Measurements from ENCODE around the gene ANP32E.
"Not testable (repeated sequence)": the region's sequence is repeated elsewhere in the genome, so short reads cannot be mapped to it uniquely, and the experiment has no call there.

ANP32E gene

DNA sequence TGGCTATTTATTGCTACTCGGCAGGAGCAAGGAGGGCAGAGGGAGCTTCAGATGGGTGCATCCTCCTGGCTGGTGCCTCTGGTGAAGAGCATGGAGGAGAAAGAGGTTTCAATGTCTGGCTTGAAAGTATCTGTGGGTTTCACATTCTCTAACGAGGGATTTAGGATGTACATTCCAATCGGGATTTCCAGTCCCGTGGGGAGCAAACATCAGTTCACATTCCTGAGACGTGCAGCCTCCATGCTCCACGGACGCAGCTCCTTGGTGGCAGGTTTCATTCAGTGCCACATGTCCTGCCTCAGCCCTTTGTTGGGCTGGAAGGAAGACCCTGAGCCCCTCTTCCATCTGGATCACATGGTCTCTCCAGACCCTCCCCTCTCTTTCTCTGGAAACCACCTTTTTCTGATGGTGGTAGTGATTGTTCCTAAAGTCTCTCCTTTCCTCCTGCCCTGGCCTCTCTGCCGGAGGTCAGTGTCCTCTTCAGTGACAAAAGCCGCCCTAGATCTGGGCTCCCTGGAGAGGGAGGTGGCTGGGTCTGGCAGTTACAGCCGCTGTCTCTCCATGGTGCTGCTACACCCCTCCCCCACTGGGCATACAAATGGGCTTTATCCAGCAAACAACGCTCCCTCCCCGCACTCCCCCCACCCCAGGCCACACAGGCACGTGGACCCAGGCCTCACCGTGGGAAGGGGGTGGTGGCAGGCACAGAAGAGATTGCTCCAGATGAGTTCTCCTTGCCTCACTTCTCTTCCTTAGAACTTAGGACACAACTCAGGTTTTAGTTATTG is 20.8 kb upstream of the ANP32E start:
- DNase-seq: no peak

DNA sequence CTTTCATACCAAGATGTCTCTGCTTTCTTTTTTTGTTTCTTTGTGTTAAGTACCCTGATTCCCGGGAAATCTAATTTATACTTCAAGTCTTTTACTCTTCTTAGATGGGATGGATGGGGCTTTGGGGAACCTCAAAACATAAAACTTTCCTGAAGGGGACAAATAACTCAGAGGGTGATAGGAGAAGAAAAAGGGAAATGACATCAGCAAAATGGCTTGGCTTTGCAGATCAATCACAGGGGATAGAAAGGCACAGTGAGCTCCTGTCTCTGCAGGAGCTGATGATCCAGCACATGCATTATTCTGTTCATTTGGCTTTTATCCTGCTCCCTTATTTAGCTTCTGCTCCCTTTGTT is 20.3 kb upstream of the ANP32E start:
- DNase-seq: no peak

DNA sequence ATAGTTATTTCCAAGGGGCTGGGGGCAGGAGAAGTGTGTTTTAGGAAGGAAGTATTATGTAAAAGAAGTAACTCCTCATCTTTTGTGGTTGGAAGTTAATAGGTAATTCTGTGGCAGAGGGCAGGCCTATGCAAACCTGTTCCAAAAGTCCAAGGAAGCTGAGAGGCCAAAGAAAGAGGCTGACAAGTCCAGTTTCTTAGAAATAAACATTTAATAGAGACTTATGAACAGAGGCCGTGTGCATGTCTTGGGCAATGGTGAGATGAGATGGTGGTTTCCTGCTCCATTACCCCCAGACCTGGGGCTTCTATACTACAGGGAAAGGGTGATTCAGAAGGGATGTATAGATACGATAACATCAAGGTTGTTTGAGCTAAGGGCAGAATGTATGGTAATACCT is 14.0 kb upstream of the ANP32E start:
- no peak for DNase-seq

DNA sequence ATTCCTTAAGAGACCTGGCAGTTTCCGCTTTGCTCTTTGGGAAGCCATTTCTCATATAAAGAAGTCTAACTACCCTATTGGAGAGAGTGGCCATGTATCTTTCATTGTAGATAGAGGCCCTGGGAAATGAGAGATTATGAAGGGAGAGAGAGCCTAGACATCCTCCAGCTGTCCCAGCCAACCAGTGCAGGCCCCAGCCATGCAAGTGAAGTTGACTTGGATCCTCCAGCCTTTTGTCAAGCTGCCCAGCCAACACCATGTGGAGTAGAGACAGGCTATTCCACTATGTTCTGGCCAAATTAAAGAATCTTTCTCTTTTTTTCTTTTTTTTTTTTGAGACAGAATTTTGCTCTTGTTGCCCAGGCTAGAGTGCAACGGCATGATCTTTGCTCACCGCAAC is 7.1 kb upstream of the ANP32E start:
- peak in 1 of 2 experiments; percentile 30 for DNase-seq

DNA sequence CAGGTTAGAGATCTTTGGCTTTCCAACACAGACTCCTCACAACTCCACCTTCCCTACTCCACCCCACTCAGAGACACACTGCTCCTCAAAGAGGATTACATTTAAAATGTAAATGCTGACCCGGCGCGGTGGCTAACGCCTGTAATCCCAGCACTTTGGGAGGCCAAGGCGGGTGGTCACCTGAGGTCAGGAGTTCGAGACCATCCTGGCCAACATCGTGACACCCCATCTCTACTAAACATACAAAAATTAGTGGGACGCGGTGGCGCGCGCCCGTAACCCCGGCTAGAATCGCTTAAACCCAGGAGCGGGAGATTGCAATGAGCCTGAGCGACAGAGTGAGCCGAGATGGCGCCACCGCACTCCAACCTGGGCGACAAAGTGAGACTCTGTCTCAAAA is 1.8 kb upstream of the ANP32E start:
- DNase-seq: no peak

DNA sequence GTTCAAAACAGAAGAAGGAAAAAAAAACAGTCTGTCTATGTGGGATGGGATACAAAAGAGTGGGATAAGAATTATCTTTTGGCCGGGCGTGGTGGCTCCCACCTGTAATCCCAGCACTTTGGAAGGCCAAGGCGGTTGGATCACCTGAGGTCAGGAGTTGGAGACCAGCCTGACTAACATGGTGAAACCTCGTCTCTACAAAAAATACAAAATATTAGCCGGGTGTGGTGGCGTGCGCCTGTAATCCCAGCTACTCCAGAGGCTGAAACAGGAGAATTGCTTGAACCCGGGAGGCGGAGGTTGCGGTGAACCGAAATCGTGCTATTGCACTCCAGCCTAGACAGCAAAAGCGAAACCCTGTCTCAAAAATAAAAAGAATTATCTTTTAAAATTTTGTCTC is 1.3 kb upstream of the ANP32E start:
- not testable (repeated sequence) for DNase-seq

DNA sequence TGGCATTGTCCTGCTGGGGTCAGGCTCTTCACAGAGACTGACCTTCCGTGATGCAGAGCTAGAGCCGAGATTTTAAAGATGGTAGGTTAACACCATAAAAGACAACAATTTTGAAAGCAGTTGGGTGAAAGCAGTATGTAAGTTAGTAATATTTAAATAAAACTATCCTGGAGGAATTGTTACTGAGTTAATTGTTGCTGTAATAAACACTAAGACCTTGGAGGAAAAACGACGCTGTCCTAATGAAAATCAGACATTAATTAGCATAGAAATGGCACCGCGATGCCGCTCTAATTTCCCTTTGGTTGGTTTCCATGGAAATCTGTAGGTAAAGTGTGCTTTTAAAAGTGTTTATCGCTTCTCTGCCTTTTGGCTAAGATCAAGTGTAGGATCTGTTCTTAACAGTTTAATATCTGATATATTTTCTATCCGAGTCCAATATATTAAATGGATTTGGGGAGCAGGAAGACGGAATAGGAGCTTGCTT is 745 bp upstream of the ANP32E start:
- no peak for DNase-seq

DNA sequence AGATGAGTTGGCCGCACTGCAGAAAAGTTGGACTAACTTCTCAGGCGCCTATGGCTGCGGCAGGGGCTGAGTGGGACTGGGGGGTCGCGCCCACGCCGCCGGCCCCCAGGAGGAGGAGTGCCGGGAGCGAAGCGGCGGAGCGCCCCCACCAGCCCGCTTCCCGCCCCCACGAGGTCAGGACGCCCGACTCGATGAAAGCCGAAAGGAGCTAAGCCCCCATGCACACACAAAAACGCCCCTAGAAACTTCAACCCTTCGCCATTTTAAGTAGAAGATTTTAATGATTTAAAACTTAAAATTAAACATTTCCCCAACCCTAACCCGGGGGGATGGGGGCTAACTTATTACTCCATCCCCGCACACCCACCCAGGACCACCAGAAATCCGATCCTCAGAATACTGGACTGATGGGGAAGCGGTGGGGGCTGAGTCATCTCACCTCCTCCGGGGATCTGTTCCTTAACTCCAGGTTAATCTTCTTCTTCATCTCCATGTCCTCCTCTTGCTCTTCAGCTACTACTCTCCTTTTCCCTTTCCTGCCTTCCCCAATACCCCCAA is 539 bp downstream of the ANP32E start:
- DNase-seq: no peak

DNA sequence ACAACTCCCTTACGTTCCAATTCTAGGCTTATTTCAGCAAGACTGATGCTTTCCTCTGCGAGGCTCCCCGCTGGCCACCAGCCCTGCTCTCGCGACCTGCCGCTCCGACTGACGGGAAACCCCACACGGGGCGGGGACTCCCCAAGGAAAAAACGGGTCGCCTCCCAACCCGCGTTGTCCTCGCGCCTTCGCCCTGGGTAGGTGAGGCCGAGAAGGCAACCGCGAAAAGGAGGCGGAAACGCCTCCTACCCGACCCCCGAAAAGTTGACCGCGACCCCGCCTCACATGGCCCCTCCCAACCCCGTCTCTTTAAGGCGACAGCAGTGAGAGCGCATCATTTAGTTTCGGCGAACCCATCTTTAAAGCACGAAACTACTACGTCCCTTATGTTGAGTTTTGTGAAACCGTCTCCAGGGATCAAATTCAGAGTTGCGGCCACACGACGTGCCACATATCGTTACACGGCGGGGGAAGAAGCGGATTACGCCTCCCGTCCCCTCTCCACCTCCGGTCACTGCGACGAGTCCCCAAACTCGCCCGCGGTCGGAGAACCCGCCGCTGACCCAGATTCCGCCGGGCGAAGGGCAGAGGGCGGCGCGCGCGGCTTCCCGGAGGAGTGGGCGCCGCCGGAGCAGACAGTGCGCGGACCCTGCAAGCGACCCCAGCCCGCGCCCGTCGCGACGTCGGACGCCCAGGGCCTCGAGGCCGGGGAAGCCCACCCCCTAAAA is 1.2 kb downstream of the ANP32E start:
- peak; percentile 39 to 75 for DNase-seq

DNA sequence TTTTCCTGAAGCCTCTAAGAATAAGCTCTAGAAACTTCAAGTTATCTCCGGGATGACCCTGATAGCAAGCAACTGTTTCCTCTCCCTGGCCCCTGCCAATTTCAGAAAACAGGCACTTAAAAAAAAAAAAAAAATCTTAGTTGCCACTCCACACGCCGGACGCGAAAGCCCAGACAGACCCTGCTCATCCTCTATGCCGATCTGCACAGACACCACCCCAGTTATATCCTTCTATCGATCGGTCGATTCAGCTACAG is 1.7 kb downstream of the ANP32E start:
- DNase-seq: no peak

DNA sequence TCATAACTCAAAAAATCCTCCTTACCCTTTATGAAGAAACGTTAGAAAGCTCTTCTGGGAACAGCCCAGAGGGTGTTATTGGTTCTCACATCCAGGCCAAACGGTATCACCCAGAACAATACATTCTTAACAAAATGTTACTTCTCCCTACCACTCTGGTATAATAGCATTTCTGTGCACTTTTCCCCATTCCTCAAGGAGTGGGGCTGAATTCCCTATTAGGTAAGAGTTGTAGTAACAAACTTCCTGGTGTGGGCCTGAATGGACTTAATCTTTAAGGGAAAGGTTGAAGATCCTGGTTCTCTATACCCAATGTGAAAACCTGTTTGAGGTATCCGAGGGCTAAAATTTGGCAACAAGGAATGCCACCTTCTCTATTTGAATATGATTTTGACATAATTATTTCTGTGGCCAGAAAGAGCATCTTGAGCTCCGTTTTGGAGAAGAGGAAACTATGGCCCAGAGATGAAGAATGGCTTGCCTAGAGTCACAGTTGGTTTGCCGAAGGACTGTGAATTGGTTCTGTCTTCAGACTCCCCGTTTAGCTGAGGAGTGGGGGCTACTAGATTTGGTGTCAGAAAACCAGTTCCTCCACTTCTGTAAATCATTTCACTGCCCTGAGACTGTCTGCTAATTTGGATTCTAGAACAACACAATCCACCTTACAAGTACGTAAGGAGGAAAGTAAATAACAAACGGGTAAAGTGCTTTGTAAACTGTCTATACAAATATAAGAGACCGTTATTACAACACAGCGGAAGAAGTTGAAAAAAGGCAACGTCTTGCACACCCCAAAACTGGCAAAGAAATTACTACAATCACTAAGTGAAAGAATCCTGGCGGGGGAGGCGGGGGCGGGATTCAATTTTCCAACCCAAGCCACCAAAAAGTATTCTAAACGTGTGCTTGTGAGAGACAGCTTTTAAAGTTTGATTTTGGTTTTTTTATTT is 2.3 kb downstream of the ANP32E start:
- no peak for DNase-seq

DNA sequence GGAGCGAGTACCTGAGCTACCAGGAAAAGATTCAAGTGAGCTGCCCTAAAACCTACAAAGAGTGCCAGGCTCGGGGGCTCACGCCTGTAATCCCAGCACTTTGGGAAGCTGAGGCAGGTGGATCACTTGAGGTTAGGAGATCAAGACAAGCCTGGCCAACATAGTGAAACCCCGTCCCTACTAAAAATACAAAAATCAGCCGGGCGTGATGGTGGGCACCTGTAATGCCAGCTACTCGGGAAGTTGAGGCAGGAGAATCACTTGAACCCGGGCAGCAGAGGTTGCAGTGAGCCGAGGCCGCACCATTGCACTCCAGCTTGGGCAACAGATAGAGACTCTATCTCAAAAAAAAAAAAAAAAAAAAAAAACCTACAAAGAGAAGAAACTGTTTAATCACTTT is 3.0 kb downstream of the ANP32E start:
- DNase-seq: not testable (repeated sequence)

DNA sequence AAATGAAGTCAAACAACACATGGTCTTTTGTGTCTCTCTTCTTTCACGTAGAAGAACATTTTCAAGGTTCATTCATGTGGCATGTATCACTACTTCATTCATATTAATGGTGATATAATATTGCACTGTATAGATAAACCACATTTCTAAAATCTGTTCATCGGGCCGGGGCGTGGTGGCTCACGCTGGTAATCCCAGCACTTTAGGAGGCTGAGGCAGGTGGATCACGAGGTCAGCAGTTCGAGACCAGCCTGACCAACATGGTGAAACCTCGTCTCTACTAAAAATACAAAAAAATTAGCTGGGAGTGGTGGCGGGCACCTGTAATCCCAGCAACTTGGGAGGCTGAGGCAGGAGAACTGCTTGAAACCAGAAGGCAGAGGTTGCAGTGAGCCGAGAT is 7.7 kb downstream of the ANP32E start:
- not testable (repeated sequence) for DNase-seq

DNA sequence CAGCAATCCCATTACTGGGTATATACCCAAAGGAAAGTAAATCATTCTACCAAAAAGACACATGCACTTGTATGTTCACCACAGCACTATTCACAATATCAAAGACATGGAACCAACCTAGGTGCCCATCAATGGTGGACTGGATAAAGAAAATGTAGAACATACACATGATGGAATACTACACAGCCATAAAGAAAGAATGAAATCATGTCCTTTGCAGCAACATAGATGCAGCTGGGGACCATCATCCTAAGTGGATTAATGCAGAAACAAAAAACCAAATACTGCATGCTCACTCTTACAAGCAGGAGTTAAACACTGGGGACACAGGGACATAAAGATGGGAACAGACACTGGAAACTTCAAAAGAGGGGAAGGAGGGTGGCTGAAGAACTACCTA is 8.7 kb downstream of the ANP32E start:
- no peak for DNase-seq

DNA sequence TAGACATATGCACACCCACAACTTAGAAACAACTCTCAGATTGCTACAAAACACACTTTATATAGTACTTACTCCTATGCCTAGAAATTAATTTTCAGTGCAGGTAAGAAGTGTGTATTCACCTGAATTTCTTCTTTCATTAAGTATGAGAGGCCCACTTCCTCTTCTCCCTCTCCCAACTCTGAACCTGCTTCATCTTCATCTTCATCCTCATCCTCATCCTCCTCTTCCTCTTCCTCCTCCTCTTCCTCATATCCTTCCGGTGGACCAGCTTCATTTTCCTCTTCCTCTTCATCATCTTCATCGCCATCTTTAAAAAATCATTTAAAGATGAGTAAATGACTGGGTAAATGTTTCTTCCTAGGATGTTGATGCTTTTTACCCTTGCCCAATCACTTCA is 9.4 kb downstream of the ANP32E start:
- no peak for DNase-seq

DNA sequence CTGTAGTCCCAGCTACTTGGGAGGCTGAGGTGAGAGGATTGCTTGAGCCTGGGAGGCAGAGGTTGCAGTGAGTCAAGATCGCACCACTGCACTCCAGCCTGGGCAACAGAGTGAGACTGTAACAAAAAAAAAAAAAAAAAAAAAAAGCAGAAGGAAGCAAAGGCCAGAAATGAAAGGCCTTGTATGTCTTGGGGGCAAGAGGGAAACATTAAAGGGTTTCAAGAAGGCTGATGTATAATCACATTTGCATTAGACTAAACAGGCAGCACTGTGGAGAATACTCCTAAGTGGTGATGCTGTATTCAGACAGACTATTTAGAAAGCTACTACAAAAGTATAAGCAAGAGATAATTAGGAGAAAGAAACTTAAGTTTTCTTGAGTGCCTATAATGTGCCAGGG is 10.4 kb downstream of the ANP32E start:
- DNase-seq: no peak

DNA sequence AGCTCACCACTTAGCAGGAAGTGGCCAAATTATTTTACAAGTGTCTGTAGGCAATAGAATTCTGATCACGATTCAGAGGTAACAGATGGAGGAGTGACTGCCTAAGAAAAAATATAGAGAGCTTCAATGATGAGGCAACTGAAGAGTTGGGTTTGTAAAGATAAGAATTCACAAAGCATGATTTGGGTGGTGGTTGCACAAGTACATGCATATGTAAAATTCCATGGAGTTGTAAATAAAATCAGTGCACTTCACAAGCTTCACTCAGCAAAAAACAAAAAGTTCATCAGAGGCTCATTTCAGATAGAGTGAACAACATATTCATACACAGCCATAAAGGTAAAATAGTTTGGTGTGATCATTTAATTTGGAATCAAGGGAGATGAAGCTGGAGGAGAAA is 10.9 kb downstream of the ANP32E start:
- DNase-seq: no peak

DNA sequence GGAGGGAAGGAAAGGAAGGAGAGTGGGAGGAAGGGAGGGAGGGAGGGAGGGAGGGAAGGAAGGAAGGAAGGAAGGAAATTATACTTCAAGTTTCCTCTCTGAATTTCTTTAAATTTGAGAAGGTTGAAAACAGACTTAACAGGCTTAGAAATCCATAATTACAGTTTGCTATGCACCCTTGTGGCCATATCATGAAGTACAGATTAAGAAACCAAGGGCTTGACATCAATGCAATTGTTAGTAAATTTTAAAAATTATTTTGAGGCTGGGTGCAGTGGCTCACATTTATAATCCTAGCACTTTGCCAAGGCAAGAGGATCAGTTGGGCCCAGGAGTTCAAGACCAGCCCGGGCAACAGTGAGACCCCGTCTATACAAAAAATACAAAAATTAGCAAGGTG is 14.4 kb downstream of the ANP32E start:
- peak in 1 of 2 experiments; percentile 56 for DNase-seq

DNA sequence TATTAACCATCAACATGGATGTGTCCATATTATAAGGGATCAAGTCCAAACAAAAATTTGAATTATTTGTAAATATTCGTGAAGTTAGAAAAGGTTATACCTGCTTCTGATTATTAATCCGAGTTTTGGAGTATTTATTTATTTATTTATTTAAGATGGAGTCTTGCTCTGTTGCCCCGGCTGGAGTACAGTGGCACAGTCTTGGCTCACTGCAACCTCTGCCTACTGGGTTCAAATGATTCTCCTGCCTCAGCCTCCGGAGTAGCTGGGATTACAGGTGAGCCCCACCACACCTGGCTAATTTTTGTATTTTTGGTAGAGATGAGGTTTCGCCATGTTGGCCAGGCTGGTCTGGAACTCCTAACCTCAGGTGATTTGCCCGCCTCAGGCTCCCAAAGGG is 20.1 kb downstream of the ANP32E start:
- not testable (repeated sequence) for DNase-seq

DNA sequence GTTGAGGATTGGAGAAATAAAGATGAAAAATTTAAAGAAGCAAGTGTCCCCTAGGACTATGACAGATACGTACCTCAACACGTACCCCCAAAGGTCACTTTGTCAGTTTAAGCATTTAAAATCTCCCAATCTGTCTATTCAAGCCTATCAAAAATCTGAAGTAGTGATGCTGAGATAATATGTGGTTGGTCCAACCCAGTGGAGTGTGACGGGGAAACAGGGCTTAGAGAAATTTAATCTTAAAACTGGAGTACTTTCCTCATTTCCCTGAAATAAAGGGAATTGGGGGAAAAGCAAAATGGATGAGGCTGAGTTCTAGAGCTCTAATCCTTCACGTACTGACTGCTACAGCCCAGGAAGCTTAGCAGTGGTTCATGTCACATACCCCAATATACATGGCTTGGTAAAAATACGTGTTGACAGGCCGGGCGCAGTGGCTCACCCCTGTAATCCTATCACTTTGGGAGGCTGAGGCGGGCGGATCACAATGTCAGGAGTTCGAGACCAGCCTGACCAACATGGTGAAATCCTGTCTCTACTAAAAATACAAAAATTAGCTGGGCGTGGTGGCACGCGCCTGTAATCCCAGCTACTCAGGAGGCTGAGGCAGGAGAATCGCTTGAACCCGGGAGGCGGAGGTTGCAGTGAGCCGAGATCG is 21.7 kb downstream of the ANP32E start:
- DNase-seq: not testable (repeated sequence)

DNA sequence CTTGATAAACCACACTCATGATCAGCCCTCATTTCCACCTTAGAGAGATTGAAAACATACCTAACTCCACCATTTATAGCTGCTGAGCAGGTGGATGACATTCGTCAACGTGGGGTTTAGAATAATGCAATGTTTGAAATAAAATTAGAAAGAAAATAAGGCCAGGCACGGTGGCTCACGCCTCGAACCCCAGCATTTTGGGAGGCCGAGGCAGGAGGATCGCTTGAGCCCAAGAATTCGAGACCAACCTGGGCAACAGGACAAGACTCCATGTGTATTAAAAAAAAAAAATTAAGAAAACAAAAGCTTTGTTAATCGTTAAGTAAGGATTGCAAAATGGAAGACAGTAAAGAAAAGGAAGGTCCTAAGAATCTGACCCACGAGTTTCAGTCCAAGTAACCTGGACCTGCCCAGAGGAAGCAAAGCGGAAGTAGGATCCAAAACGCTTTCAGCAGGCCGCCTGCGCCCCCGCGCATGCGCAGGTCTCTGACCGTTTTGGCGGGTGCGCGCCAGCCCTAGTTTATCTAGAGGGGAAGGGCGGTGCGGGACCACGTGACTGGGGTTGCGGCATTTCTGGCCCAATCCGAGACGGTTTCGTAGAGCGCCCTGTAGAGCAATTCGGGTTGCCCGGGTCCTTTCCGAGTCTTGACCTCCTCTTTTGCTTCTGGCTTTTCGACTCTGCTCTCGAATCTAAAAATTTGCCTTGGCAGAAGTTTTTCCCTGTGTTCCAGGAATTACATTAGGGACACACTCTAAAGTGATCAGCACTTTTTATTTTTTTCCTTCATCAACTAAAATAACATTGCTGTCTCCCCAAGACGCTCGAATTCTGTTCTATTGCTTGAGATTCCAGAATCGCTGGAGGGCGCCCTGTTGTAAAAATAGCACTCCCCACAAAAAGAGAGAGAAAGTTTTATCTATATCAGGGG is 22.5 kb downstream of the ANP32E start:
- DNase-seq: no peak

DNA sequence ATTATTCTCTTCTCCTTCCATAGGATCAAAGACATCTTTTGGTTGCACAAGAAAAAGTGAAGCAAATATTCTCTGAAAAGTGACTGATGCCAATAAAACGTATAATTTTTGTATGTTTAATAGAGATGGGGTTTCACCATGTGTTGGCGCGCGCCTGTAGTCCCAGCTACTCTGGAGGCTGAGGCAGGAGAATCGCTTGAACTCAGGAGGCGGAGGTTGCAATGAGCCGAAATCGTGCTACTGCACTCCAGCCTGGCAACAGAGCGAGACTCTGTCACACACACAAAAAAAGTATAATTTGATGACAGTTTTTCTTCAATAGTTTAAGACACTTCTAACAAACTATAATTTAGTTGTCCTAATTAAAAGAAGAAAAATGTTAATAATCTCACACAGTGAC is 23.8 kb downstream of the ANP32E start:
- DNase-seq: no peak
